Activated B cell treated with CpG ODN at 0.5 μM for 24 hours (primary cell): ENCODE data around the gene ING3. TPM values are rescaled to one million over a fixed set of nuclear protein-coding genes. Genes with fewer than 3 reads are reported as not detected.
"Not testable (repeated sequence)": the region's sequence is repeated elsewhere in the genome, so short reads cannot be mapped to it uniquely, and the experiment has no call there.

Experiments used
- ATAC-seq: fragments of 200-7000 bp; cut with Tn5 transposase; one replicate; pipeline ENCODE4 v1.10.0; 2021; ENCODE audit warnings: low read depth, mild to moderate bottlenecking, moderate library complexity
- CTCF ChIA-PET: fragments of 350-600 bp; sonication (Branson Sonifier 250); formaldehyde crosslinking; loops from one replicate; lab custom pipeline; 2021; ENCODE audit warnings: antibody characterized with exemption; lab: Charles Lee
- POLR2A ChIA-PET: fragments of 350-600 bp; sonication (Branson Sonifier 250); formaldehyde crosslinking; loops from one replicate; lab custom pipeline; 2021; ENCODE audit warnings: antibody characterized with exemption; lab: Charles Lee
- DNase-seq: peaks from one replicate; pipeline ENCODE4 v3.0.0; 2022
- H3K27ac Mint-ChIP-seq: one replicate; pipeline ENCODE4 v1.8.0; 2020; ENCODE audit warnings: mixed read lengths
- H3K27me3 Mint-ChIP-seq: one replicate; pipeline ENCODE4 v1.8.0; 2021; ENCODE audit warnings: mixed read lengths
- H3K36me3 Mint-ChIP-seq: one replicate; pipeline ENCODE4 v1.8.0; 2021; ENCODE audit warnings: low read depth, mixed read lengths
- H3K4me1 Mint-ChIP-seq: one replicate; pipeline ENCODE4 v1.8.0; 2021; ENCODE audit warnings: mixed read lengths
- H3K4me3 Mint-ChIP-seq: one replicate; pipeline ENCODE4 v1.8.0; 2020; ENCODE audit warnings: mild to moderate bottlenecking, mixed read lengths
- H3K9me3 Mint-ChIP-seq: one replicate; pipeline ENCODE4 v1.8.0; 2020; ENCODE audit warnings: mixed read lengths
- CTCF ChIP-seq: fragments of 200-600 bp; IDR thresholded peaks from one replicate; pipeline ENCODE4 v1.8.0; 2022; ENCODE audit warnings: antibody characterized with exemption, mild to moderate bottlenecking
- intact Hi-C: fragments of 100-400 bp; cut with micrococcal nuclease; formaldehyde crosslinking; loops from one replicate; pipeline ENCODE4 v1.15.1; 2024
- total RNA-seq: library from RNA; stranded (reverse); gene quantifications from 2 replicates; pipeline ENCODE4 v1.2.3, GENCODE V29; 2022

Gene ING3
- total RNA-seq, 1 donor from 2014 or later, result 36.1 TPM

GRCh38 chr7:121001234-121001906 lies 50.8 kb downstream of the ING3 start:
- H3K9me3 Mint-ChIP-seq, result no peaks in the 10 kb centered on the region
- no peak overlapping the region for H3K4me3 Mint-ChIP-seq
- no peak for DNase-seq
- intact Hi-C loops, result no loop called here
- no peaks in the 10 kb centered on the region for H3K36me3 Mint-ChIP-seq
- no peak for ATAC-seq
- no peak for TF ChIP-seq CTCF
- peaks cover 7% of the 10 kb centered on the region for H3K4me1 Mint-ChIP-seq
- POLR2A ChIA-PET, result no interaction called here
- peaks cover 9% of the 10 kb centered on the region for H3K27me3 Mint-ChIP-seq
- H3K27ac Mint-ChIP-seq, result no peak overlapping the region
- CTCF ChIA-PET, result interaction anchor here (2.7 kb wide), 1 partner anchor 14 kb away, joined by 11 read pairs; the partner anchor contains the start of gene CPED1

- ChIA-PET CTCF (no interaction called here), POLR2A (no interaction called here)
- no peak for TF ChIP-seq CTCF
- no peak for DNase-seq
- H3K36me3 Mint-ChIP-seq, result no peaks in the 10 kb centered on the region
- H3K27ac Mint-ChIP-seq, result no peak overlapping the region
- H3K9me3 Mint-ChIP-seq, result no peaks in the 10 kb centered on the region
- ATAC-seq, result no peak
- H3K27me3 Mint-ChIP-seq, result peaks cover 12% of the 10 kb centered on the region
- no peaks in the 10 kb centered on the region for H3K4me1 Mint-ChIP-seq
- intact Hi-C loops, result no loop called here
- no peak overlapping the region for H3K4me3 Mint-ChIP-seq
Measured at GRCh38 chr7:121002048-121002756, 51.6 kb downstream of the ING3 start.

- peaks cover 12% of the 10 kb centered on the region for H3K27me3 Mint-ChIP-seq
- H3K4me3 Mint-ChIP-seq, result no peak overlapping the region
- CTCF ChIA-PET, result interaction anchor here (0.8 kb wide), 1 partner anchor 15 kb away, joined by 3 read pairs; the partner anchor contains the start of gene CPED1
- no peaks in the 10 kb centered on the region for H3K4me1 Mint-ChIP-seq
- H3K9me3 Mint-ChIP-seq, result no peaks in the 10 kb centered on the region
- no peaks in the 10 kb centered on the region for H3K36me3 Mint-ChIP-seq
- DNase-seq (no peak), ATAC-seq (no peak)
- intact Hi-C loops, result no loop called here
- POLR2A ChIA-PET, result interaction anchor here (1.0 kb wide), 1 partner anchor 97 kb away, joined by 3 read pairs; no protein-coding TSS in a partner anchor
- TF ChIP-seq CTCF, result no peak
- H3K27ac Mint-ChIP-seq, result no peak overlapping the region
Measured at GRCh38 chr7:121002757-121003200, 52.2 kb downstream of the ING3 start.

- DNase-seq (no peak), ATAC-seq (no peak)
- H3K4me1 Mint-ChIP-seq, result no peaks in the 10 kb centered on the region
- no peak for TF ChIP-seq CTCF
- H3K27me3 Mint-ChIP-seq, result peaks cover 12% of the 10 kb centered on the region
- ChIA-PET POLR2A (no interaction called here), CTCF (no interaction called here)
- H3K36me3 Mint-ChIP-seq, result no peaks in the 10 kb centered on the region
- no peaks in the 10 kb centered on the region for H3K9me3 Mint-ChIP-seq
- no peak overlapping the region for H3K27ac Mint-ChIP-seq
- intact Hi-C loops, result no loop called here
- H3K4me3 Mint-ChIP-seq, result no peak overlapping the region
Measured at GRCh38 chr7:121003986-121004685, 53.6 kb downstream of the ING3 start.

GRCh38 chr7:121005058-121005457 lies 54.5 kb downstream of the ING3 start:
- intact Hi-C loops, H3K36me3 Mint-ChIP-seq, POLR2A ChIA-PET: not testable (repeated sequence)

More at GRCh38 chr7:121005058-121005457, 54.5 kb downstream of the ING3 start:
- H3K9me3 Mint-ChIP-seq, H3K4me3 Mint-ChIP-seq, H3K27ac Mint-ChIP-seq, DNase-seq, CTCF ChIA-PET, ATAC-seq, H3K4me1 Mint-ChIP-seq: not testable (repeated sequence)
- H3K27me3 Mint-ChIP-seq, result peaks cover 12% of the 10 kb centered on the region
